ENCODE results near the gene HIPK1. TPM values are rescaled to one million over a fixed set of nuclear protein-coding genes. Genes with fewer than 3 reads are reported as not detected.
"Not testable (repeated sequence)": the region's sequence is repeated elsewhere in the genome, so short reads cannot be mapped to it uniquely, and the experiment has no call there.

Gene HIPK1
- total RNA-seq, 1 experiment from 2014 or later: 41.5 TPM

DNA sequence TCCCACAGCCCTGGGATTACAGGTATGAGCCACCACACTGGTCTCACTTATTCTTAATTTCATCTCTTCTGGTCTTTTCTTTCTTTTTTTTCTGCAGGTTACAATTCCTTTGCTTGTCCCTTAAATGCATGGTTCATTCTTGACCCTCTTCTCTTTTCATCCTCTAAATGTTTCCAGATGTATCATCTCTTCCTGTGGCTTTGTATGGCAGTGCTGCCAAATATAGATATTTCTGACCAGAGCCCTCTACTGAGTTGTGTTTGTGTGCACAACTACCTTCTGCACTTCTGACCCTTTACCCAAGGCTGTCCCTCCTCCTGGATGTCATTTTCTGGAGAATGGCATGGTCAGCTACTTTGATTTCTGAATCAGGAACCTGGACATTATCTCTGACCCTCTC lies 82.7 kb downstream of the HIPK1 start:
- no TSS peak for BruUV-seq (replicated peaks)
- no peak for DNase-seq (ENCODE audit: low read depth, low spot score)
- intact Hi-C loops (cut with micrococcal nuclease; ENCODE audit: unreplicated experiment) (no loop called here), in situ Hi-C loops (cut with HindIII; ENCODE audit: low pct_unique_long_range_greater_than_20kb, low sequenced_read_pairs) (no loop called here)
- TF ChIP-seq, protein P1, sequence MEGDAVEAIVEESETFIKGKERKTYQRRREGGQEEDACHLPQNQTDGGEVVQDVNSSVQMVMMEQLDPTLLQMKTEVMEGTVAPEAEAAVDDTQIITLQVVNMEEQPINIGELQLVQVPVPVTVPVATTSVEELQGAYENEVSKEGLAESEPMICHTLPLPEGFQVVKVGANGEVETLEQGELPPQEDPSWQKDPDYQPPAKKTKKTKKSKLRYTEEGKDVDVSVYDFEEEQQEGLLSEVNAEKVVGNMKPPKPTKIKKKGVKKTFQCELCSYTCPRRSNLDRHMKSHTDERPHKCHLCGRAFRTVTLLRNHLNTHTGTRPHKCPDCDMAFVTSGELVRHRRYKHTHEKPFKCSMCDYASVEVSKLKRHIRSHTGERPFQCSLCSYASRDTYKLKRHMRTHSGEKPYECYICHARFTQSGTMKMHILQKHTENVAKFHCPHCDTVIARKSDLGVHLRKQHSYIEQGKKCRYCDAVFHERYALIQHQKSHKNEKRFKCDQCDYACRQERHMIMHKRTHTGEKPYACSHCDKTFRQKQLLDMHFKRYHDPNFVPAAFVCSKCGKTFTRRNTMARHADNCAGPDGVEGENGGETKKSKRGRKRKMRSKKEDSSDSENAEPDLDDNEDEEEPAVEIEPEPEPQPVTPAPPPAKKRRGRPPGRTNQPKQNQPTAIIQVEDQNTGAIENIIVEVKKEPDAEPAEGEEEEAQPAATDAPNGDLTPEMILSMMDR (IDR thresholded peaks at IDR 0.05): no peak
- TF ChIP-seq TCF7L2 (IDR thresholded peaks at IDR 0.05; ENCODE audit: low read depth, low read length) (no peak), SIN3A (IDR thresholded peaks at IDR 0.05; ENCODE audit: borderline replicate concordance, insufficient read depth, low read depth, low read length) (no peak), POLR2AphosphoS5 (IDR thresholded peaks at IDR 0.05; ENCODE audit: low read depth, low read length) (no peak)
- TF ChIP-seq, protein P2, sequence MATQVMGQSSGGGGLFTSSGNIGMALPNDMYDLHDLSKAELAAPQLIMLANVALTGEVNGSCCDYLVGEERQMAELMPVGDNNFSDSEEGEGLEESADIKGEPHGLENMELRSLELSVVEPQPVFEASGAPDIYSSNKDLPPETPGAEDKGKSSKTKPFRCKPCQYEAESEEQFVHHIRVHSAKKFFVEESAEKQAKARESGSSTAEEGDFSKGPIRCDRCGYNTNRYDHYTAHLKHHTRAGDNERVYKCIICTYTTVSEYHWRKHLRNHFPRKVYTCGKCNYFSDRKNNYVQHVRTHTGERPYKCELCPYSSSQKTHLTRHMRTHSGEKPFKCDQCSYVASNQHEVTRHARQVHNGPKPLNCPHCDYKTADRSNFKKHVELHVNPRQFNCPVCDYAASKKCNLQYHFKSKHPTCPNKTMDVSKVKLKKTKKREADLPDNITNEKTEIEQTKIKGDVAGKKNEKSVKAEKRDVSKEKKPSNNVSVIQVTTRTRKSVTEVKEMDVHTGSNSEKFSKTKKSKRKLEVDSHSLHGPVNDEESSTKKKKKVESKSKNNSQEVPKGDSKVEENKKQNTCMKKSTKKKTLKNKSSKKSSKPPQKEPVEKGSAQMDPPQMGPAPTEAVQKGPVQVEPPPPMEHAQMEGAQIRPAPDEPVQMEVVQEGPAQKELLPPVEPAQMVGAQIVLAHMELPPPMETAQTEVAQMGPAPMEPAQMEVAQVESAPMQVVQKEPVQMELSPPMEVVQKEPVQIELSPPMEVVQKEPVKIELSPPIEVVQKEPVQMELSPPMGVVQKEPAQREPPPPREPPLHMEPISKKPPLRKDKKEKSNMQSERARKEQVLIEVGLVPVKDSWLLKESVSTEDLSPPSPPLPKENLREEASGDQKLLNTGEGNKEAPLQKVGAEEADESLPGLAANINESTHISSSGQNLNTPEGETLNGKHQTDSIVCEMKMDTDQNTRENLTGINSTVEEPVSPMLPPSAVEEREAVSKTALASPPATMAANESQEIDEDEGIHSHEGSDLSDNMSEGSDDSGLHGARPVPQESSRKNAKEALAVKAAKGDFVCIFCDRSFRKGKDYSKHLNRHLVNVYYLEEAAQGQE (IDR thresholded peaks at IDR 0.05; ENCODE audit: insufficient read depth in 1 of 2, low read depth in 2 of 2, low read length in 1 of 2): no peak
- Histone ChIP-seq H3K9me3 (ENCODE audit: control insufficient read depth, insufficient read depth, low read depth, low read length) (no peaks in the 10 kb centered on the region), H3K27me3 (ENCODE audit: control insufficient read depth, insufficient read depth, low read length) (no peaks in the 10 kb centered on the region), H3K4me3 (ENCODE audit: low read depth in 2 of 2, low read length in 2 of 2) (no peak overlapping the region), H3K27ac (ENCODE audit: low read length) (no peak overlapping the region), H3K36me3 (ENCODE audit: control insufficient read depth, insufficient read depth, low read length) (no peaks in the 10 kb centered on the region), H3K4me1 (ENCODE audit: control insufficient read depth, insufficient read depth, low read length) (no peaks in the 10 kb centered on the region)
- ChIA-PET POLR2A (no interaction called here), CTCF (no interaction called here)
- no peak for ATAC-seq

DNA sequence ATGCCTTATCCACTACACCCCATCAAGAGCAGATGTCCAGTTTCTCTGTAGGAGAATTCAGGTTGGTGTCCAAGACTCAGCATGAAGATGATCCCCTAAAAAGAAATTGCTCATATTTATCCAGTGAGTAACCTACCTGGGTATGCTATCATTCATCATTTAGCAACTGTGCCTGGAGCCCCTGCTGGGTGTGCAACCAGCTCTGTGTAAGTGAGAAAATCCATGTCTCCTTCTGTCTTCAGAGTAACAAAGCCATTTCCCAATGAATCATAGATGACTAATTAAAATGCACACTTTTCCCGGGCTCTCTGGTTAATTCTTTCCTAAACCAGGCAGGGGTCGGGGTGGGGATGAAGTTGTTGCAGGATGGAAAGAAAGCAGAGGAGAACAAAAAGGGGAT lies 86.0 kb downstream of the HIPK1 start:
- TF ChIP-seq, protein P1 (IDR thresholded peaks at IDR 0.05): no peak
- no peak for TF ChIP-seq TCF7L2 (IDR thresholded peaks at IDR 0.05; ENCODE audit: low read depth, low read length)
- H3K4me1 ChIP-seq (ENCODE audit: control insufficient read depth, insufficient read depth, low read length): no peaks in the 10 kb centered on the region
- intact Hi-C loops (cut with micrococcal nuclease; ENCODE audit: unreplicated experiment) (no loop called here), in situ Hi-C loops (cut with HindIII; ENCODE audit: low pct_unique_long_range_greater_than_20kb, low sequenced_read_pairs) (no loop called here)
- ChIA-PET CTCF (no interaction called here), POLR2A (no interaction called here)
- H3K27me3 ChIP-seq (ENCODE audit: control insufficient read depth, insufficient read depth, low read length): no peaks in the 10 kb centered on the region
- DNase-seq (ENCODE audit: low read depth, low spot score) (no peak), ATAC-seq (no peak)
- no TSS peak for BruUV-seq (replicated peaks)
- H3K36me3 ChIP-seq (ENCODE audit: control insufficient read depth, insufficient read depth, low read length): no peaks in the 10 kb centered on the region
- no peaks in the 10 kb centered on the region for H3K9me3 ChIP-seq (ENCODE audit: control insufficient read depth, insufficient read depth, low read depth, low read length)
- H3K27ac ChIP-seq (ENCODE audit: low read length): no peak overlapping the region
- H3K4me3 ChIP-seq (ENCODE audit: low read depth in 2 of 2, low read length in 2 of 2): no peak overlapping the region

DNA sequence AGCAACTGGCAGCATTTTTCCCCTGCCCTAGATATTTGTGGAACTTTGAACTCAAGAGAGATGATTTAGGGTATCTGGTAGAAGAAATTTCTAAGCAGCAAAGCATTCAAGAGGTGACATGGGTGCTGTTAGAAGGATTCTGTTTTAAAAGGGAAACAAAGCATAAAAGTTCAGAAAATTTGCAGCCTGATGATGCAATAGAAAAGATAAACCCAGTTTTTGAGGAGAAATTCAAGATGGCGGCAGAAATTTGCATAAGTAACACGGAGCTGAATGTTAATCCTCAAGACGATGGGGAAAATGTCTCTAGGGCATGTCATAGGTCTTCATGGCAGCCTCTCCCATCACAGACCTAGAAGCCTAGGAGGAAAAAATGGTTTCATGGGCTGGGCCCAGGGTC lies 90.6 kb downstream of the HIPK1 start:
- ATAC-seq; intact Hi-C loops (cut with micrococcal nuclease; ENCODE audit: unreplicated experiment); H3K36me3 ChIP-seq (ENCODE audit: control insufficient read depth, insufficient read depth, low read length); DNase-seq (ENCODE audit: low read depth, low spot score); H3K27ac ChIP-seq (ENCODE audit: low read length); POLR2A ChIA-PET; H3K4me3 ChIP-seq (ENCODE audit: low read depth in 2 of 2, low read length in 2 of 2); in situ Hi-C loops (cut with HindIII; ENCODE audit: low pct_unique_long_range_greater_than_20kb, low sequenced_read_pairs); H3K27me3 ChIP-seq (ENCODE audit: control insufficient read depth, insufficient read depth, low read length); CTCF ChIA-PET; H3K9me3 ChIP-seq (ENCODE audit: control insufficient read depth, insufficient read depth, low read depth, low read length); H3K4me1 ChIP-seq (ENCODE audit: control insufficient read depth, insufficient read depth, low read length); BruUV-seq (replicated peaks): not testable (repeated sequence)

Data from Panc1 (cell line).